Mucosa of descending colon (tissue), 3 donors: ENCODE results near the gene DNA2. TPM values are rescaled to one million over a fixed set of nuclear protein-coding genes. Genes with fewer than 3 reads are reported as not detected.

Source experiments
- ATAC-seq: fragments of 200-7000 bp; cut with Tn5 transposase; one replicate; pipeline ENCODE4 v1.9.1; 2020; ENCODE audit warnings: mild to moderate bottlenecking, moderate library complexity
- DNase-seq, 3 donors: peaks; one replicate each; pipeline ENCODE4 v3.0.0-alpha.2; 2020
- H3K36me3 ChIP-seq: fragments of 200-600 bp; one replicate; pipeline ENCODE4 v1.8.0; 2021; ENCODE audit warnings: low read depth, mild to moderate bottlenecking
- H3K4me1 ChIP-seq: fragments of 200-600 bp; one replicate; pipeline ENCODE4 v1.8.0; 2021; ENCODE audit warnings: low read depth, mild to moderate bottlenecking
- H3K4me3 ChIP-seq: fragments of 200-600 bp; one replicate; pipeline ENCODE4 v1.8.0; 2021; ENCODE audit warnings: mild to moderate bottlenecking
- H3K9me3 ChIP-seq: fragments of 200-600 bp; one replicate; pipeline ENCODE4 v1.8.0; 2021; ENCODE audit warnings: mild to moderate bottlenecking
- intact Hi-C, 2 donors: fragments of 100-400 bp; cut with DNase I in 1 of 2; cut with micrococcal nuclease in 1 of 2; formaldehyde crosslinking; loops; one replicate each; pipeline versions ENCODE4 v1.11.0 to v1.11.1; 2022; cut with DNase I, micrococcal nuclease
- total RNA-seq, 3 donors: library from RNA; stranded (reverse); fragmentation: NEBNext Ultra II Directional in 2 of 3; extraction: Animal tissue kit (Norgen Biotek cat#: 25700) in 2 of 3; gene quantifications; one replicate each; pipeline versions ENCODE4 v1.2.1 to v1.2.4, GENCODE V29; 2021 to 2023
- TF ChIP-seq, protein P1 (sequence below): fragments of 200-600 bp; IDR thresholded peaks from one replicate; pipeline ENCODE4 v1.8.0; 2022; ENCODE audit warnings: antibody characterized with exemption, mild to moderate bottlenecking
- donor health status: DM: no; HTN: no; CAD: no; lungs with moderate emphysema.
- donor health status: DM: no; HTN: no; CAD: no.
- donor health status: DM: no; HTN: yes; CAD: no.

The DNA2 gene
- total RNA-seq, 3 donors from 2014 or later: 3.3 to 8.7 (median 5.2) TPM

DNA sequence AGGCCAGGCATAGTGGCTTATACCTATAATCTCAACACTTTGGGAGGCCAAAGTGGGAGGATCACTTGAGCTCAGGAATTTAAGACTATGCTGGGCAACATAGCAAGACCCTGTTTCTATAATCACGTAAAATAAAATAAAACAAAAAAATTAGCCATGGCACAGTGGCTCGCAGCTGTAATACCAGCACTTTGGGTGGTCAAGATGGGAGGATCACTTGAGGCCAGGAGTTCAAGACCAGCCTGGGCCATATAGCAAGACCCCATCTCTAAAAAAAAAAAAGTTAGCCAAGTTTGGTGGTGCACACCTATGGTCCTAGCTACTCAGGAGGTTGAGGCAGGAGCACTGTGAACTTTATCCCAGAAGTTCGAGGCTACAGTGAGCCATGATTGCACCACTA, 30.9 kb downstream of the DNA2 start:
- no peaks in the 10 kb centered on the region for H3K36me3 ChIP-seq
- no peaks in the 10 kb centered on the region for H3K9me3 ChIP-seq
- DNase-seq: no peak
- H3K4me3 ChIP-seq: no peak overlapping the region
- TF ChIP-seq, protein P1, sequence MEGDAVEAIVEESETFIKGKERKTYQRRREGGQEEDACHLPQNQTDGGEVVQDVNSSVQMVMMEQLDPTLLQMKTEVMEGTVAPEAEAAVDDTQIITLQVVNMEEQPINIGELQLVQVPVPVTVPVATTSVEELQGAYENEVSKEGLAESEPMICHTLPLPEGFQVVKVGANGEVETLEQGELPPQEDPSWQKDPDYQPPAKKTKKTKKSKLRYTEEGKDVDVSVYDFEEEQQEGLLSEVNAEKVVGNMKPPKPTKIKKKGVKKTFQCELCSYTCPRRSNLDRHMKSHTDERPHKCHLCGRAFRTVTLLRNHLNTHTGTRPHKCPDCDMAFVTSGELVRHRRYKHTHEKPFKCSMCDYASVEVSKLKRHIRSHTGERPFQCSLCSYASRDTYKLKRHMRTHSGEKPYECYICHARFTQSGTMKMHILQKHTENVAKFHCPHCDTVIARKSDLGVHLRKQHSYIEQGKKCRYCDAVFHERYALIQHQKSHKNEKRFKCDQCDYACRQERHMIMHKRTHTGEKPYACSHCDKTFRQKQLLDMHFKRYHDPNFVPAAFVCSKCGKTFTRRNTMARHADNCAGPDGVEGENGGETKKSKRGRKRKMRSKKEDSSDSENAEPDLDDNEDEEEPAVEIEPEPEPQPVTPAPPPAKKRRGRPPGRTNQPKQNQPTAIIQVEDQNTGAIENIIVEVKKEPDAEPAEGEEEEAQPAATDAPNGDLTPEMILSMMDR: no peak
- no peak for ATAC-seq
- intact Hi-C loops: no loop called here
- H3K4me1 ChIP-seq: no peaks in the 10 kb centered on the region

DNA sequence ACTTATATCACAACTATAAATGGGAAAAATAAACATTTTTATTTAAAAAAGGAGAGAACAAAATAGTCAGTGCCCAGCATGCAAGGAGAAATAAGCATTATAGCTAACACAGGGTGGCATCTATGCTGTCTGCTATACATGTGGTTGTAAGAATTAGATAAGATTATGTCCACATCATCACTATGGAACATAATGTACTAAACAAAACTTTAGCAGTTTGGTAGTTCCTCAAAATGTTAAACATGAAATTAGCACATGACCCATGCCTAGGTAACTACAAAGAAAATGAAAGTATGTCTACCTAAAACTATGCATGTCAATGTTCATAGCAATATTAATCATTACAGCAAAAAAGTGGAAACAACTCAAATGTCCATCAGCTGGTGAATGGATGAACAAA, 36.0 kb downstream of the DNA2 start:
- Histone ChIP-seq H3K36me3 (no peaks in the 10 kb centered on the region), H3K4me3 (no peak overlapping the region), H3K9me3 (no peaks in the 10 kb centered on the region), H3K4me1 (no peaks in the 10 kb centered on the region)
- DNase-seq: no peak
- intact Hi-C loops: no loop called here
- ATAC-seq: no peak
- TF ChIP-seq, protein P1: no peak

DNA sequence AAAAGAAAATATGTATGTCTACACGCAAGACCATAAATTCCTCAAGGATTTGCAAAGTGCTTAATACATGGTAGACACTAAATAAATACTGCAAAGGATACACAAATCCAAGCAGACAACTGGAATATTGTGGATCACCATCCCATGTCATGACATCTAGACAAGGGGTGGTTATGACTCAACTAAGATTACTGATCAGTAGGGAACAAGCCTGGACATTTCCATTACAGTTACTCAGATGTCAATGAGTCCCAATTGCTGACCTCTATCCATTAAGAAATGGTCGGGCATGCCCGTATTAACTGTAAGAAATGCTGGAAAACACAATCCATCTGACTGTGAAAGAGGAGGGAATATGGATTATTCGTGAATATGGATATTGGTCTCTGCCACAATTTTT, 37.1 kb downstream of the DNA2 start:
- TF ChIP-seq, protein P1: no peak
- Histone ChIP-seq H3K9me3 (no peaks in the 10 kb centered on the region), H3K4me1 (no peaks in the 10 kb centered on the region), H3K36me3 (no peaks in the 10 kb centered on the region), H3K4me3 (no peak overlapping the region)
- DNase-seq: no peak
- intact Hi-C loops: no loop called here
- no peak for ATAC-seq

DNA sequence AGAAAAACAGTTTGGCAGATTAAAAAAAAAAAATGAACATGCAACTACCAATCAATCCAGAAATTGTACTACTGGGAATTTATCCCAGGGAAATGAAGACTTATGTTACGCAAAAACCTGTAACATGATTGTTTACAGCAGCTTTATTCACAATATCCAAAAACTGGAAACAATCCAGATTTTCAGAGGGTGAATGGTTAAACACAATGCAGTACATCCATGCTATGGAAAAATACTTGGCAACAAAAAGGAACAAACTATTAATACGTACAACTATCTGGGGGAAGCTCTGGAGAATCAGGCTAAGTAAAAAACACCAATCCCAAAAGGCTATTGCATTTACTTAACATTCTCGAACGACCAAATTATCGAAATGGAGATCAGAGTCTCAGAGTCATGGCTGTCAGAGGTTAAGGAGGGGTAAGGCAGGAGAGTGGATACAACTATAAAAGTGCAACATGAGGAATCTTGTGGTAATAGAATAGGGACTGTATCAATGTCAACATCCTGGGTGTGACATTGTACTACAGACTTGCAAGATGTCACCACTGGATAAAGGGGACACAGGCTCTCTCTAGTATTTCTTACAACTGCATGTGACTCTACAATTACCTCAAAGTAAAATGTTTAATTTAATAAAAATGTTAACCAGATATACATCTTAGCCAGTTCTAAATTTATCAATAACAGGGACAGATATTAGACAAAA, 43.2 kb downstream of the DNA2 start:
- DNase-seq (no peak), ATAC-seq (no peak)
- Histone ChIP-seq H3K9me3 (no peaks in the 10 kb centered on the region), H3K36me3 (no peaks in the 10 kb centered on the region), H3K4me3 (no peak overlapping the region), H3K4me1 (no peaks in the 10 kb centered on the region)
- TF ChIP-seq, protein P1: no peak
- intact Hi-C loops: no loop called here

DNA sequence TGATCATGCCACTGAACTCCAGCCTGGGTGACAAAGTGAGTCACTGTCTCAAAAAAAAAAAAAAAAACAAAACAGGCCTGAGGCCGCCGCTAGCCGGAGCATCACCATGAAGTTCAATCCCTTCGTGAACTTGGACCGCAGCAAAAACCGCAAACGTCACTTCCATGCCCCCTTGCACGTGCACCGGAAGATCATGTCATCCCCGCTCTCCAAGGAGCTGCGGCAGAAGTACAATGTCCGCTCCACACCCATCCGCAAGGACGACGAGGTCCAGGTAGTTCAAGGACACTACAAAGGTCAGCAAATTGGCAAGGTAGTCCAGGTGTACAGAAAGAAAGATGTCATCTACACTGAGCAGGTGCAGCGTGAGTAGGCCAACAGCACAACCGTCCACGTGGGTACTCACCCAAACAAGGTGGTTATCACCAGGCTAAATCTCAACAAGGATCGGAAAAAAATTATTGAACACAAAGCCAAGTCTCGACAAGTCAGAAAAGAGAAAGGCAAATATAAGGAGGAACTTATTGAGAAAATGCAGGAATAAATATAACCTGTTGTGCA, 47.2 kb downstream of the DNA2 start:
- ATAC-seq: no peak
- intact Hi-C loops: no loop called here
- no peak for DNase-seq

More for the DNA sequence above, 47.2 kb downstream of the DNA2 start:
- Histone ChIP-seq H3K4me3 (no peak overlapping the region), H3K9me3 (no peaks in the 10 kb centered on the region), H3K36me3 (no peaks in the 10 kb centered on the region), H3K4me1 (no peaks in the 10 kb centered on the region)
- TF ChIP-seq, protein P1: no peak
